MG63 (cell line): ENCODE data around the gene TSHZ2. TPM values are rescaled to one million over a fixed set of nuclear protein-coding genes. Genes with fewer than 3 reads are reported as not detected.

Source experiments
- DNase-seq: peaks from one replicate; pipeline ENCODE4 v3.0.0-alpha.2; 2020
- H3K27me3 ChIP-seq: fragments of 250-450 bp; sonication (Bioruptor Pico); 2 replicates; pipeline ENCODE4 v1.5.1; 2020; ENCODE audit warnings: mild to moderate bottlenecking, moderate library complexity
- H3K36me3 ChIP-seq: fragments of 250-450 bp; sonication (Bioruptor Pico); 2 replicates; pipeline ENCODE4 v1.5.1; 2020; ENCODE audit warnings: mild to moderate bottlenecking, moderate library complexity
- H3K4me3 ChIP-seq: fragments of 250-450 bp; sonication (Bioruptor Pico); 2 replicates; pipeline ENCODE4 v1.5.1; 2020; ENCODE audit warnings: mild to moderate bottlenecking, moderate library complexity
- H3K9me3 ChIP-seq: fragments of 250-450 bp; sonication (Bioruptor Pico); 2 replicates; pipeline ENCODE4 v1.5.1; 2020; ENCODE audit warnings: mild to moderate bottlenecking, moderate library complexity
- total RNA-seq: library from RNA; depleted of rRNA; stranded (reverse); fragments of >200 nt; shearing (Covaris generic); gene quantifications from 2 replicates; pipeline ENCODE4 v1.2.3, GENCODE V29; 2014; ENCODE audit warnings: low replicate concordance

TSHZ2 gene
- total RNA-seq, 1 experiment from 2014 or later, result not detected

GRCh38 chr20:53059848-53060247 is 87.7 kb downstream of the TSHZ2 start:
- no peak for DNase-seq
- no peaks in the 10 kb centered on the region for H3K9me3 ChIP-seq
- H3K27me3 ChIP-seq, result no peaks in the 10 kb centered on the region
- H3K36me3 ChIP-seq, result no peaks in the 10 kb centered on the region
- H3K4me3 ChIP-seq, result no peak overlapping the region

- Histone ChIP-seq H3K4me3 (no peak overlapping the region), H3K27me3 (no peaks in the 10 kb centered on the region), H3K9me3 (no peaks in the 10 kb centered on the region), H3K36me3 (no peaks in the 10 kb centered on the region)
- no peak for DNase-seq
Measured at GRCh38 chr20:53061192-53062108, 89.3 kb downstream of the TSHZ2 start.

- H3K36me3 ChIP-seq, result no peaks in the 10 kb centered on the region
- H3K9me3 ChIP-seq, result no peaks in the 10 kb centered on the region
- DNase-seq, result no peak
- H3K27me3 ChIP-seq, result no peaks in the 10 kb centered on the region; the same call in 1 of the 2 replicates
- H3K4me3 ChIP-seq, result no peak overlapping the region
Measured at GRCh38 chr20:53064935-53065334, 92.8 kb downstream of the TSHZ2 start.

GRCh38 chr20:53068241-53068640 is 96.1 kb downstream of the TSHZ2 start:
- no peaks in the 10 kb centered on the region for H3K36me3 ChIP-seq
- H3K27me3 ChIP-seq, result peaks cover 7% of the 10 kb centered on the region; the same call in 1 of the 2 replicates
- no peaks in the 10 kb centered on the region for H3K9me3 ChIP-seq
- no peak overlapping the region for H3K4me3 ChIP-seq
- DNase-seq, result no peak

- H3K27me3 ChIP-seq, result peaks cover 7% of the 10 kb centered on the region; the same call in 1 of the 2 replicates
- H3K4me3 ChIP-seq, result no peak overlapping the region
- H3K36me3 ChIP-seq, result no peaks in the 10 kb centered on the region
- DNase-seq, result no peak
- H3K9me3 ChIP-seq, result no peaks in the 10 kb centered on the region
Measured at GRCh38 chr20:53069132-53069531, 97.0 kb downstream of the TSHZ2 start.

- no peak for DNase-seq
- H3K36me3 ChIP-seq, result no peaks in the 10 kb centered on the region
- H3K4me3 ChIP-seq, result no peak overlapping the region
- peaks cover 7% of the 10 kb centered on the region; the same call in 1 of the 2 replicates for H3K27me3 ChIP-seq
- no peaks in the 10 kb centered on the region for H3K9me3 ChIP-seq
Measured at GRCh38 chr20:53070224-53070623, 98.1 kb downstream of the TSHZ2 start.

GRCh38 chr20:53070706-53071392 is 98.7 kb downstream of the TSHZ2 start:
- Histone ChIP-seq H3K9me3 (no peaks in the 10 kb centered on the region), H3K27me3 (peaks cover 7% of the 10 kb centered on the region; the same call in 1 of the 2 replicates), H3K36me3 (no peaks in the 10 kb centered on the region), H3K4me3 (no peak overlapping the region)
- DNase-seq, result no peak

GRCh38 chr20:53071833-53072232 is 99.7 kb downstream of the TSHZ2 start:
- DNase-seq, result no peak
- Histone ChIP-seq H3K4me3 (no peak overlapping the region), H3K9me3 (no peaks in the 10 kb centered on the region), H3K36me3 (no peaks in the 10 kb centered on the region), H3K27me3 (peaks cover 7% of the 10 kb centered on the region; the same call in 1 of the 2 replicates)

- Histone ChIP-seq H3K27me3 (peaks cover 7% of the 10 kb centered on the region; the same call in 1 of the 2 replicates), H3K36me3 (no peaks in the 10 kb centered on the region), H3K4me3 (no peak overlapping the region), H3K9me3 (no peaks in the 10 kb centered on the region)
- no peak for DNase-seq
Measured at GRCh38 chr20:53072923-53073579, 100.9 kb downstream of the TSHZ2 start.

- H3K4me3 ChIP-seq, result no peak overlapping the region
- no peaks in the 10 kb centered on the region for H3K36me3 ChIP-seq
- H3K27me3 ChIP-seq, result peaks cover 7% of the 10 kb centered on the region; the same call in 1 of the 2 replicates
- DNase-seq, result no peak
- no peaks in the 10 kb centered on the region for H3K9me3 ChIP-seq
Measured at GRCh38 chr20:53073636-53074415, 101.7 kb downstream of the TSHZ2 start.

- no peaks in the 10 kb centered on the region for H3K36me3 ChIP-seq
- H3K9me3 ChIP-seq, result no peaks in the 10 kb centered on the region
- no peak overlapping the region for H3K4me3 ChIP-seq
- DNase-seq, result no peak
- peaks cover 7% of the 10 kb centered on the region; the same call in 1 of the 2 replicates for H3K27me3 ChIP-seq
Measured at GRCh38 chr20:53074811-53075314, 102.7 kb downstream of the TSHZ2 start.

- Histone ChIP-seq H3K4me3 (no peak overlapping the region), H3K36me3 (no peaks in the 10 kb centered on the region), H3K9me3 (no peaks in the 10 kb centered on the region), H3K27me3 (no peaks in the 10 kb centered on the region)
- DNase-seq, result no peak
Measured at GRCh38 chr20:53076668-53077067, 104.5 kb downstream of the TSHZ2 start.

GRCh38 chr20:53077373-53078205 is 105.4 kb downstream of the TSHZ2 start:
- H3K9me3 ChIP-seq, result no peaks in the 10 kb centered on the region
- DNase-seq, result peak; percentile 34
- H3K27me3 ChIP-seq, result no peaks in the 10 kb centered on the region
- no peak overlapping the region for H3K4me3 ChIP-seq
- H3K36me3 ChIP-seq, result no peaks in the 10 kb centered on the region

GRCh38 chr20:53078761-53079160 is 106.6 kb downstream of the TSHZ2 start:
- Histone ChIP-seq H3K9me3 (no peaks in the 10 kb centered on the region), H3K4me3 (no peak overlapping the region), H3K36me3 (no peaks in the 10 kb centered on the region), H3K27me3 (no peaks in the 10 kb centered on the region)
- no peak for DNase-seq

GRCh38 chr20:53079261-53079691 is 107.1 kb downstream of the TSHZ2 start:
- Histone ChIP-seq H3K36me3 (no peaks in the 10 kb centered on the region), H3K9me3 (no peaks in the 10 kb centered on the region), H3K27me3 (no peaks in the 10 kb centered on the region), H3K4me3 (no peak overlapping the region)
- DNase-seq, result no peak
